Ishikawa (cell line): Measurements from ENCODE around the gene NDUFC2.

Experiments used
- CEBPB ChIP-seq: IDR thresholded peaks from 2 replicates; pipeline ENCODE4 v1.6.1; 2012
- CREB1 ChIP-seq: IDR thresholded peaks from 2 replicates; pipeline ENCODE4 v1.6.1; 2012; ENCODE audit warnings: low read depth
- EGR1 ChIP-seq: IDR thresholded peaks from 2 replicates; pipeline ENCODE4 v1.6.1; 2012
- EP300 ChIP-seq: IDR thresholded peaks from 2 replicates; pipeline ENCODE4 v1.6.1; 2012; ENCODE audit warnings: borderline replicate concordance
- FOXM1 ChIP-seq: IDR thresholded peaks from 2 replicates; pipeline ENCODE4 v1.6.1; 2012; ENCODE audit warnings: low read depth, borderline replicate concordance
- NFIC ChIP-seq: IDR thresholded peaks from 2 replicates; pipeline ENCODE4 v1.6.1; 2012
- RAD21 ChIP-seq: IDR thresholded peaks from 2 replicates; pipeline ENCODE4 v1.6.1; 2012; ENCODE audit warnings: low read depth
- REST ChIP-seq: IDR thresholded peaks from 2 replicates; pipeline ENCODE4 v1.6.1; 2012; ENCODE audit warnings: low read depth, mild to moderate bottlenecking
- TAF1 ChIP-seq: IDR thresholded peaks from 2 replicates; pipeline ENCODE4 v1.6.1; 2012; ENCODE audit warnings: low read depth, mild to moderate bottlenecking
- TCF12 ChIP-seq: IDR thresholded peaks from 2 replicates; pipeline ENCODE4 v1.6.1; 2012; ENCODE audit warnings: low read depth
- TEAD4 ChIP-seq: IDR thresholded peaks from 2 replicates; pipeline ENCODE4 v1.6.1; 2012
- YY1 ChIP-seq: IDR thresholded peaks from 2 replicates; pipeline ENCODE4 v1.6.1; 2012; ENCODE audit warnings: low read depth
- ZBTB7A ChIP-seq: IDR thresholded peaks from 2 replicates; pipeline ENCODE4 v1.6.1; 2012; ENCODE audit warnings: low read depth
- TF ChIP-seq, protein P1 (sequence below): IDR thresholded peaks from 2 replicates; pipeline ENCODE4 v1.6.1; 2012
- TF ChIP-seq, protein P2 (sequence below): IDR thresholded peaks from 2 replicates; pipeline ENCODE4 v1.6.1; 2012

The NDUFC2 gene

GRCh38 chr11:78110351-78110750 is 30.7 kb upstream of the NDUFC2 start:
- TF ChIP-seq ZBTB7A (no peak), REST (no peak), EGR1 (no peak), CREB1 (no peak), CEBPB (no peak), TEAD4 (no peak), NFIC (no peak), RAD21 (no peak), TAF1 (no peak), EP300 (no peak), FOXM1 (no peak), TCF12 (no peak)
- TF ChIP-seq, protein P1, sequence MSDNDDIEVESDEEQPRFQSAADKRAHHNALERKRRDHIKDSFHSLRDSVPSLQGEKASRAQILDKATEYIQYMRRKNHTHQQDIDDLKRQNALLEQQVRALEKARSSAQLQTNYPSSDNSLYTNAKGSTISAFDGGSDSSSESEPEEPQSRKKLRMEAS = no peak
- TF ChIP-seq, protein P2, sequence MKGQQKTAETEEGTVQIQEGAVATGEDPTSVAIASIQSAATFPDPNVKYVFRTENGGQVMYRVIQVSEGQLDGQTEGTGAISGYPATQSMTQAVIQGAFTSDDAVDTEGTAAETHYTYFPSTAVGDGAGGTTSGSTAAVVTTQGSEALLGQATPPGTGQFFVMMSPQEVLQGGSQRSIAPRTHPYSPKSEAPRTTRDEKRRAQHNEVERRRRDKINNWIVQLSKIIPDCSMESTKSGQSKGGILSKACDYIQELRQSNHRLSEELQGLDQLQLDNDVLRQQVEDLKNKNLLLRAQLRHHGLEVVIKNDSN = no peak

- no peak for TF ChIP-seq ZBTB7A
- no peak for TF ChIP-seq FOXM1
- no peak for TF ChIP-seq TCF12
- no peak for TF ChIP-seq YY1
Observed at GRCh38 chr11:78109081-78110015, 29.7 kb upstream of the NDUFC2 start.

DNA sequence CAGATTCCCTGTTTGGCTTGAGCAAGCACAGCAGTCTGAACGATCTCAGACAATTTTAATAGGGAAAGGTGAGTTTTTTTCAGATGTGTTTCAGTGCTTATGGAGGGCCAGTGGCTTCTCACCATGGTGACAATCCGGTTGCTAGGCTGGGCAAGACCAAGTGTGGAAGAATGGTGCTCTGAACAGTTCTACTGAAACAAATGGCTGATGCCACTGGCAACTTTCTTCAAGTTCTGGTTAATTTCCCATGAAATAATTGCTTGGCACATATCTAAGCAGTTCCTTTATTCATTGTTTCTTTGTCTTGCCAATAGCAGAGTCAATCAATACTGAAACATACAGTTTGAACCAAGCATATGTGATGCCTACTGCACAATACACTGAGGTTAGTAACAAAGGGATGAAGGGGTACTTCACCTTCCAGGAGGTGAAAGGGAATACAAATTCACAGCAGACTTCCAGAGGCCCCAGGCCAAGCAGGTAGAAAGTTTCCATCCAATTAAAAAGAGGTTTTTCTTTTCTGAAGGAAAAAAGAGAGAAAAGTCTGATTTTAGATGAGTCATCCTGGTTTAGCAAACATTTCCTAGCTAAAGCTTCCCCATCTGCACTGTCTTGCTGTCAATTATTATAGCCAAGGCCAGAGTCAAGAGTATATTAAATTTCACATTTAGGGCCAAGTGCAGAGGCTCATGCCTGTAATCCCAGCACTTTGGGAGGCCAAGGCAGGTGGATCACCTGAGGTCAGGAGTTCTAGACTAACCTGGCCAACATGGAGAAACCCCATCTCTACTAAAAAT is 21.2 kb upstream of the NDUFC2 start:
- TF ChIP-seq TEAD4 = no peak
- no peak for TF ChIP-seq ZBTB7A
- TF ChIP-seq YY1 = no peak
- TF ChIP-seq RAD21 = no peak
- no peak for TF ChIP-seq FOXM1
- no peak for TF ChIP-seq EP300
- TF ChIP-seq TCF12 = no peak
- TF ChIP-seq, protein P2 = no peak
- TF ChIP-seq, protein P1 = no peak
- no peak for TF ChIP-seq REST

DNA sequence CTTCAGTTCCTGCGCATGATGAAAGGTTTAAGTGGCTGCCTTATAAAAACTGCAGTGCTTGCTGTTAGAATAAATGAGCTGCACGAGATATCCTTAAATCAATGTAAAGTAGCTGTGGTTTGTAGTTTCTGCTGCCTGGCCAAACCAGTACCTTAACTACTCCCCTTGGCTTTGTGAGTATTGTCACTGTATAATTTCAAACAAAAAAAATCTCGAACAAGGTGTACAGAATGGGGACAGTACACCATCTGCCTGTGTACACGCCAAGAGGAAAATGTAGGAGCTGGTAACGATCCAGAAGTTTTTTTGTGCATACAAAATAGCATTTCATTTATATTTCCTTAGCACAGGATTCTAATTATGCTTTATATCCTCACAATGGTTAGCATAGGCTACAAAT is 20.6 kb upstream of the NDUFC2 start:
- TF ChIP-seq ZBTB7A = no peak
- TF ChIP-seq CREB1 = no peak
- TF ChIP-seq CEBPB = no peak
- no peak for TF ChIP-seq EP300
- TF ChIP-seq, protein P2 = no peak
- no peak for TF ChIP-seq EGR1
- TF ChIP-seq YY1 = no peak
- TF ChIP-seq, protein P1 = no peak
- TF ChIP-seq TAF1 = no peak
- no peak for TF ChIP-seq NFIC
- TF ChIP-seq REST = no peak
